Measurements from ENCODE around the gene OR51A2.
"Not testable (repeated sequence)": the region's sequence is repeated elsewhere in the genome, so short reads cannot be mapped to it uniquely, and the experiment has no call there.

The OR51A2 gene, protein sequence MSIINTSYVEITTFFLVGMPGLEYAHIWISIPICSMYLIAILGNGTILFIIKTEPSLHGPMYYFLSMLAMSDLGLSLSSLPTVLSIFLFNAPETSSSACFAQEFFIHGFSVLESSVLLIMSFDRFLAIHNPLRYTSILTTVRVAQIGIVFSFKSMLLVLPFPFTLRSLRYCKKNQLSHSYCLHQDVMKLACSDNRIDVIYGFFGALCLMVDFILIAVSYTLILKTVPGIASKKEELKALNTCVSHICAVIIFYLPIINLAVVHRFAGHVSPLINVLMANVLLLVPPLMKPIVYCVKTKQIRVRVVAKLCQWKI

DNA sequence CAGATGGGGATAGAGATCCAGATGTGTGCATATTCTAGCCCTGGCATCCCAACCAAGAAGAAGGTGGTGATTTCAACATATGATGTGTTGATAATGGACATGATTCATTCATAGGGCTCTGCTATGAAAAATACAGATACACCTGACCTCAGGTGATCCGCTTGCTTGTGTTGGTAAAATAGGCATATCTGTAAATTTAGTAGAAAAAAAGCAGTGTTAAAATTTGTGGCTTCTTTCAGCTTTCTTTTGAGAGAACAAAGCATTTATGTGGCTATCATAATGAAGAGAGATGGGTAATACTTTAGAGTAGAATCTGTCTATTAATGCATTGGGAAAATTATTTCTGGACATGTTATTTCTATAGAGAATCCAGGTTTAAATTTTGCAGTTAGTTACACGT is at the start of gene OR51A2:
TSS of gene OR51A2 (minus strand) at position 101 of the 400 bp plus-strand sequence. CDS start at position 101, 0 bp downstream.
- not testable (repeated sequence) for DNase-seq (ENCODE audit: low read depth in 2 of 2)

GRCh38 chr11:5004424-5005274 is 49.1 kb upstream of the OR51A2 start:
- no peak for DNase-seq (ENCODE audit: low read depth in 2 of 2)

DNA sequence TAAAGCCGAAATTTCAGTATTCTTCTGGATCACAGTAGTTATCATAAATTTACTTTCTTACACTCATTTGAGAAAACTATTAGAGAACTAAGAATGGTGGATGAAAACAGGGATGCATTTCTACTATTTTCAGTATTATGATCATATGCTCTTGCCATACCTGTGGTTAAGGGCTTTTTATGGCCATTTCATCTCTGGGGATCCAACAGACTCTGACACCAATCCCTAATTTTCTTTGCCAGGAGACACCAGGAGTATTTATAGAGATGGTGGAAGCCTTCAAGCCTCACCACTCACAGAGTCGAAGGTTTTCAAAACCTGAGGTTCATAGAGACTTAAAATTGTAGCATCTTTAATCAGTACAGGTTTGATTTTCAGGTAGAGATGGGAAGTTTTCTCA is 39.0 kb upstream of the OR51A2 start, which contains the start of gene OR51L1:
TSS of gene OR51L1 (plus strand) at position 301 of the 400 bp plus-strand sequence. CDS start 4,132 bp downstream, outside the sequence.
- DNase-seq (ENCODE audit: low read depth in 2 of 2), result no peak

DNA sequence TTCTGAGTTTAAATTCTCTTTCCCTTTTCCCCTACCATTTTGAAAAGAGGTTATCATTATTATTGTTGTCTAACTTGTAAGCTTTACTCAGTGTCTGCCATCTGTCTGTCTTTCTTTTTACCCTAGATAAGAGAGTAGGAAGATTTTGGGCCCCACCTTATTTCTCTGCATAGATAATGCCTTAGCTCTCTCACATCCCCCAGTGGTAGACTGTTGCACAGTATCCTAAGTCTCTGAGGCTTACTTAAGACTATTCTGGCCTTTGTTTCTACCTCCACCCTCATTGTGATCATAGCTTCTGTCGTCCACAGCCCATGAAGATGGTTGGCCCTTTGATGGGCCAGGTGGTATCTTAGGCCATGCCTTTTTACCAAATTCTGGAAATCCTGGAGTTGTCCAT is 35.5 kb upstream of the OR51A2 start:
- no peak for DNase-seq (ENCODE audit: low read depth in 2 of 2)

GRCh38 chr11:4983841-4984240 is 28.3 kb upstream of the OR51A2 start:
- DNase-seq (ENCODE audit: low read depth in 2 of 2), result no peak

- no peak for DNase-seq (ENCODE audit: low read depth in 2 of 2)
These were observed 27.2 kb upstream of the OR51A2 start for GRCh38 chr11:4982678-4983077.

DNA sequence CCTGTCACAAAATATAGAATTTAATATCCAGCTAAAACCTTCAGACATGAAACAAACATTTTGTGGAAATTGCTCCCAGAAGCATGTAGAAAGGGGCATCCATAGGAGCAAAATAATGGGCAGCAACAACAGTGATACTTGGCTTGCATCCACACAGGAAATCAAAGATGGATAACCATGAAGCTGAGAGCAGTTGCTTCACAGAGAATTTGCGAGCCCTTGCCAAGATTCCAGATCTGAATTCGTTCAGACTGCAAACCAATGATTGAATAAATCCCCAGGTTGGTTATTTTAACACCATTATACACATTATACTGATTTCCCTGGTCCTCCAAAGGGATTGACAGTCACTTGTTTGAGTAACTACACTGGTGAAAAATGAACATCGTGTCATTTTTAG is 23.5 kb upstream of the OR51A2 start:
- no peak for DNase-seq (ENCODE audit: low read depth in 2 of 2)

DNA sequence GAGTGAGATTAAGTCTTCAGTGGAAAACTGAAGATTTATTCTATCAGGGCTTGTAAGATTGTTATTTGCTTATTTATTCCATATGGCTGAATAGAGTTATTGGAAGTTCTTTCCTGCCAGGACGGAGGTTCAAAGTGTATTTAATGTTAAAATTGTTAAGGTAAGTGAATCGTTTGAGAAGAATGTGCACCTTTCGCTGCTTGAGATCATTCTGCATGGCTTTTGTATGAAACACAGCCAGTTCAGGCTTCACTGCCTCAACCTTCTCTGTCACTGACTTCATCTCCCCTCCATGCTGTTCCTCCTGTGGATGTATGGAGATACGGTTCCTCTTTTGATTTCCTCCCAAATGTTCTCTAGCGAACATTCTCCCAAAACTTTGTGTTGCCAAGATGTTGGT is 19.9 kb upstream of the OR51A2 start:
- DNase-seq (ENCODE audit: low read depth in 2 of 2), result no peak

DNA sequence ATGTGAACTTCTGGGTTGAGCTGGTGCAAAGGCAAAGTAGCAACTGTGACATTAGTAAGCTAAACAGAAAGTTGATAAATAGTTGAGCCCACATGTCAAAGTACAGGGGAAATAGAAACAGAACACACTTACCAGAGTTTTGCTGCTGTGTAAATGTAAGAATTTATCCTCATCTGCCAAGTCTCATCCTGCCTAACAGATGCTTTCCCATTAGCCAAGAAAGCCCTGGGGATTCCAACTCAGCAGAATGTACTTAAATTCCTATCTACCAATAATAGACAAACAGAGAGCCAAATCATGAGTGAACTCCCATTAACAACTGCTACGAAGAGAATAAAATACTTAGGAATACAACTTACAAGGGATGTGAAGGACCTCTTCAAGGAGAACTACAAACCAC is 7.3 kb upstream of the OR51A2 start:
- DNase-seq (ENCODE audit: low read depth in 2 of 2), result no peak

DNA sequence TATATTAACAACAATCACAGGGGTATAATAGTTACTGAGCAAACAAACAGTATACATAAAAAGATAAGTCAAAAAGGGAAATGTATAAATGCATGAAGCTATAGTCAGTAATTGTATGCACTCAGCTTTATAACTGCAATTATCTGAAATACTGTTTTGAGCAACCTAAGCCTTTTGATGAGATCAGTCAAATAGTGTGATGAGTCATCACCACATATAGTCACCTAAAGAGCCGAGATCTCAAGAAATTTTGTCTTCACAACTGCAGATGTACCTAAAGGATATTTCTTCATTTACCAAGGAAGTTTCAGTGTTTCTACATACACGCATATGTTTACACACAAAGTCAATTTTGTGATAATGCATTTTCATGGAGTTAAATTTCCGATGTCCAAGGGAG is 5.4 kb upstream of the OR51A2 start:
- no peak for DNase-seq (ENCODE audit: low read depth in 2 of 2)

DNA sequence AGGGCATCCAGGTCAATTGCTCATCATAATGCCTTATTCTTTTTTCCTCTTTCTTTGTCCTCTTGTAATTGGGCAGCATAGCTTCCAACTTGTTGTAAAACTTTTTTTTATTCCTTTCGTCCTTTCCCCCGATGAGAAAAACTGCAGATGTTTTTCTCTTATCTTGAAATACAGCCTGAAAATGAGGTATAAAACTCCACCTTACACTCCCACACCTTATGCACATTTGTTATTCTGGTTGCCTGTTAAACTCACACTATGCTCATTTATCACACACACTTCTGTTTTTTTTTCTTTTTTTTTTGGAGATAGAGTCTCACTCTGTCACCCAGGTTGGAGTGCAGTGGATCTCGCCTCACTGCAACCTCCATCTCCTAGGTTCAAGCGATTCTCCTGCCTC is 1.9 kb upstream of the OR51A2 start:
- no peak for DNase-seq (ENCODE audit: low read depth in 2 of 2)

GRCh38 chr11:4947505-4947904 is 8.0 kb downstream of the OR51A2 start, which contains the start of gene OR51A4:
Gene OR51A4, minus strand, starts transcription at chr11:4947605. Its CDS starts 505 bp downstream, at chr11:4947100.
- no peak for DNase-seq (ENCODE audit: low read depth in 2 of 2)

GRCh38 chr11:4936745-4937144 is 18.8 kb downstream of the OR51A2 start:
- no peak for DNase-seq (ENCODE audit: low read depth in 2 of 2)

DNA sequence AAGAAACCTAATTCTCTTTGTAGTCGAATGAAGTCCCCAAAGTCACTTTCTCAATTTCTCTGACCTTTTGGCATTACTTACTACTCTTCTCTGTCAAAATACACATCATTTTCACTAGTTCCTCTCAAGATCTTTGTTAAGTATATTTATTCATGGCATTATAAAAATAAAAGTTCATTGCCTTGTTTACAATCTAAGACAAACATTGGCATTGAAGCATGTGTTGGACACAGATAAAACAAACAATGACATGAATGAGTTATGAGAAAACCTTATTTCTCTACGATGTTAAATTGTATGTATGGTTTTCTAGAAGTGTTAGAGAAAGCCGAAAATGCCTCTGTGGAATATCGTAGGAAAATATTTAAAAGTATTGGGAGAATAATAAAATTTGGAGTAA is 22.8 kb downstream of the OR51A2 start:
- no peak for DNase-seq (ENCODE audit: low read depth in 2 of 2)

GRCh38 chr11:4926608-4927007 is 28.9 kb downstream of the OR51A2 start:
- no peak for DNase-seq (ENCODE audit: low read depth in 2 of 2)

- DNase-seq (ENCODE audit: low read depth in 2 of 2), result no peak
These were observed 31.3 kb downstream of the OR51A2 start, which contains the start of gene OR51G1 for GRCh38 chr11:4924239-4924638. Gene OR51G1, minus strand, starts transcription at chr11:4924339. Its CDS starts 0 bp downstream, at chr11:4924339.

DNA sequence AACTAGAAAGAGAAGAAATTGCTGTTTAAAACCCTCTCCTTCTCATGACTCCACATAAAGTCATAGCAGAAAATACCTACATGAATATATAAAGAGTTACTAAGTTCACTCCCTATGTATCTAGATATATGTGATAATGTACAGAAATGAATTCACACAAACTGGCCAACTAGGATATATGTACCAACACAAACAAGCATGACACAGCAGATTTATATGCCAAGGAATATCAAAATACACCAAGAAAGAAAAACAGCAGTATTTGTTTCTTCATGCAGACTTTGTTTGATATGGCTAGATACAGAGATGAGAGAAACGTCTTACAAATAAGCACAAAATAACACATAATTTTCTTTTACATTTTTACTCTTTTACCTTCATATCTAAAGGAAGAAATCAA is 33.2 kb downstream of the OR51A2 start:
- DNase-seq (ENCODE audit: low read depth in 2 of 2), result no peak

GRCh38 chr11:4921796-4922195 is 33.7 kb downstream of the OR51A2 start:
- no peak for DNase-seq (ENCODE audit: low read depth in 2 of 2)

GRCh38 chr11:4919250-4919649 is 36.3 kb downstream of the OR51A2 start, which contains the start of gene OR51G2:
Gene OR51G2, minus strand, starts transcription at chr11:4919350. Its CDS starts 3,687 bp downstream, at chr11:4915663.
- no peak for DNase-seq (ENCODE audit: low read depth in 2 of 2)

DNA sequence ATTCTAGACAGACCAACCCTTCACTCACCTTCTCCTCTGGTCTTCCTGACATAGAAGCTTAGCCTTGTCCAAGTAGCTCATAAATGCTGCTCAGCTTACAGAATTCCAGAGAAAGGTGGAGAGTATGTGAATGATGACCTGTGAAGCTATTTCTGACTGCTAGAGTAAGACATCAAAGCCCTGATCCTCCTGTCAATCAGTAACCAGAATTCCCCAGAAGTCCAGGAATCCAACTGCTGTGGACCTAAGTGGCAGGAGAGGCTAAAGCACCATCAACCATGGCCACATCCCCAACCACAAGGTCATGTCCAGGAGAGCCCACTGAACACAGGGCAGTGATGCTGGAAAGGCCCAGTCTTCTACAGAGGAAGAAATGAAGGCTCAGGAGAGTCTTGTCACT is 38.9 kb downstream of the OR51A2 start:
- no peak for DNase-seq (ENCODE audit: low read depth in 2 of 2)
